ENCODE results near the gene IFFO2. TPM values are rescaled to one million over a fixed set of nuclear protein-coding genes. Genes with fewer than 3 reads are reported as not detected.

Gene IFFO2
- total and polyA plus RNA-seq, 2 experiments from 2014 or later: 0.71 to 7.5 TPM

DNA sequence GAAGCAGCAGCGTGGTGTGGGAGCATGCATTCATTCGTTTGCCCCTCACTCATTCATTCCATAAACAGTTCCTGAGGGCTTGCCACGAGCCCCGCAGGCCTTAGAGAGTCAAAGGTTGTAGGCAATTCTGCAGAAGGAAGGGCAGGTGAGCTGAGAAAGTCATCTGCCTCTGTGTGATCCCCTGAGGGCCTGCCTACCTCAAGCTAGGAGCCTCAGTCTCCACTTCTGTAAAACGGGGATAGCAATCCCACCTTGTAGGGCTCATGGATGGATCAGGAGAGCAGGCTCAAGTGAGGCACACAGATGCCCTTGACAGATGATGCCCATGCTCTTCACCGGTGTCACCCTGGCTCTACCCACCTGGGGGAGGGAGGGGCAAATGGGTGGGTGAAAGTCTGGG, 27.5 kb downstream of the IFFO2 start:
- ATAC-seq: no peak
- Mint-ChIP-seq H3K4me3 (no peak overlapping the region), H3K9me3 (peaks cover 3% of the 10 kb centered on the region; the same call in 2 of the 3 replicates), H3K27me3 (ENCODE audit: insufficient read depth, low read depth, poor library complexity) (peaks cover 12% of the 10 kb centered on the region), H3K4me1 (peaks cover 26% of the 10 kb centered on the region), H3K27ac (no peak overlapping the region), H3K36me3 (ENCODE audit: low read depth) (peaks cover 2% of the 10 kb centered on the region; the same call in 1 of the 3 replicates)
- DNase-seq (ENCODE audit: low spot score): no peak
- Histone ChIP-seq H3K36me3 (ENCODE audit: insufficient read depth) (no peaks in the 10 kb centered on the region), H3F3A (replicated peaks; ENCODE audit: low read depth) (no peaks in the 10 kb centered on the region), H3K9me2 (ENCODE audit: insufficient read depth) (no peaks in the 10 kb centered on the region), H3K4me2 (no peak overlapping the region), H3K27ac (ENCODE audit: low read depth) (no peak overlapping the region), H4K20me1 (replicated peaks; ENCODE audit: insufficient read depth) (no peaks in the 10 kb centered on the region; the same call in 1 of the 2 replicates), H3K4me3 (no peak overlapping the region), H3K27me3 (ENCODE audit: insufficient read depth) (no peaks in the 10 kb centered on the region), H3K79me2 (replicated peaks; ENCODE audit: insufficient read depth) (no peaks in the 10 kb centered on the region), H2AFZ (no peak overlapping the region), H3K4me1 (ENCODE audit: insufficient read depth) (no peaks in the 10 kb centered on the region)
- TF ChIP-seq POLR2AphosphoS5 (IDR thresholded peaks at IDR 0.05; ENCODE audit: low read depth) (no peak), ZNF114 (CRISPR knock-in tag; IDR thresholded peaks at IDR 0.05) (no peak), STAT1 (IDR thresholded peaks at IDR 0.05; ENCODE audit: unreplicated experiment) (no peak), CREB1 (CRISPR knock-in tag; IDR thresholded peaks at IDR 0.05; ENCODE audit: low read depth) (no peak), ZNF331 (CRISPR knock-in tag; IDR thresholded peaks at IDR 0.05; ENCODE audit: low read depth) (no peak), NANOG (IDR thresholded peaks at IDR 0.05; ENCODE audit: borderline replicate concordance) (no peak), JUNB (IDR thresholded peaks at IDR 0.05; ENCODE audit: unreplicated experiment) (no peak), EZH2phosphoT487 (IDR thresholded peaks at IDR 0.05; ENCODE audit: unreplicated experiment) (no peak), REST (IDR thresholded peaks at IDR 0.05; ENCODE audit: unreplicated experiment) (no peak), EZH2 (IDR thresholded peaks at IDR 0.05; ENCODE audit: low read depth, unreplicated experiment) (no peak)
- TF ChIP-seq, protein P1, sequence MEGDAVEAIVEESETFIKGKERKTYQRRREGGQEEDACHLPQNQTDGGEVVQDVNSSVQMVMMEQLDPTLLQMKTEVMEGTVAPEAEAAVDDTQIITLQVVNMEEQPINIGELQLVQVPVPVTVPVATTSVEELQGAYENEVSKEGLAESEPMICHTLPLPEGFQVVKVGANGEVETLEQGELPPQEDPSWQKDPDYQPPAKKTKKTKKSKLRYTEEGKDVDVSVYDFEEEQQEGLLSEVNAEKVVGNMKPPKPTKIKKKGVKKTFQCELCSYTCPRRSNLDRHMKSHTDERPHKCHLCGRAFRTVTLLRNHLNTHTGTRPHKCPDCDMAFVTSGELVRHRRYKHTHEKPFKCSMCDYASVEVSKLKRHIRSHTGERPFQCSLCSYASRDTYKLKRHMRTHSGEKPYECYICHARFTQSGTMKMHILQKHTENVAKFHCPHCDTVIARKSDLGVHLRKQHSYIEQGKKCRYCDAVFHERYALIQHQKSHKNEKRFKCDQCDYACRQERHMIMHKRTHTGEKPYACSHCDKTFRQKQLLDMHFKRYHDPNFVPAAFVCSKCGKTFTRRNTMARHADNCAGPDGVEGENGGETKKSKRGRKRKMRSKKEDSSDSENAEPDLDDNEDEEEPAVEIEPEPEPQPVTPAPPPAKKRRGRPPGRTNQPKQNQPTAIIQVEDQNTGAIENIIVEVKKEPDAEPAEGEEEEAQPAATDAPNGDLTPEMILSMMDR (conservative IDR thresholded peaks at IDR 0.05; ENCODE audit: low read depth in 2 of 2): no peak
- TF ChIP-seq, protein P2, sequence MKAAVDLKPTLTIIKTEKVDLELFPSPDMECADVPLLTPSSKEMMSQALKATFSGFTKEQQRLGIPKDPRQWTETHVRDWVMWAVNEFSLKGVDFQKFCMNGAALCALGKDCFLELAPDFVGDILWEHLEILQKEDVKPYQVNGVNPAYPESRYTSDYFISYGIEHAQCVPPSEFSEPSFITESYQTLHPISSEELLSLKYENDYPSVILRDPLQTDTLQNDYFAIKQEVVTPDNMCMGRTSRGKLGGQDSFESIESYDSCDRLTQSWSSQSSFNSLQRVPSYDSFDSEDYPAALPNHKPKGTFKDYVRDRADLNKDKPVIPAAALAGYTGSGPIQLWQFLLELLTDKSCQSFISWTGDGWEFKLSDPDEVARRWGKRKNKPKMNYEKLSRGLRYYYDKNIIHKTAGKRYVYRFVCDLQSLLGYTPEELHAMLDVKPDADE (IDR thresholded peaks at IDR 0.05): no peak
- TF ChIP-seq, protein P3, sequence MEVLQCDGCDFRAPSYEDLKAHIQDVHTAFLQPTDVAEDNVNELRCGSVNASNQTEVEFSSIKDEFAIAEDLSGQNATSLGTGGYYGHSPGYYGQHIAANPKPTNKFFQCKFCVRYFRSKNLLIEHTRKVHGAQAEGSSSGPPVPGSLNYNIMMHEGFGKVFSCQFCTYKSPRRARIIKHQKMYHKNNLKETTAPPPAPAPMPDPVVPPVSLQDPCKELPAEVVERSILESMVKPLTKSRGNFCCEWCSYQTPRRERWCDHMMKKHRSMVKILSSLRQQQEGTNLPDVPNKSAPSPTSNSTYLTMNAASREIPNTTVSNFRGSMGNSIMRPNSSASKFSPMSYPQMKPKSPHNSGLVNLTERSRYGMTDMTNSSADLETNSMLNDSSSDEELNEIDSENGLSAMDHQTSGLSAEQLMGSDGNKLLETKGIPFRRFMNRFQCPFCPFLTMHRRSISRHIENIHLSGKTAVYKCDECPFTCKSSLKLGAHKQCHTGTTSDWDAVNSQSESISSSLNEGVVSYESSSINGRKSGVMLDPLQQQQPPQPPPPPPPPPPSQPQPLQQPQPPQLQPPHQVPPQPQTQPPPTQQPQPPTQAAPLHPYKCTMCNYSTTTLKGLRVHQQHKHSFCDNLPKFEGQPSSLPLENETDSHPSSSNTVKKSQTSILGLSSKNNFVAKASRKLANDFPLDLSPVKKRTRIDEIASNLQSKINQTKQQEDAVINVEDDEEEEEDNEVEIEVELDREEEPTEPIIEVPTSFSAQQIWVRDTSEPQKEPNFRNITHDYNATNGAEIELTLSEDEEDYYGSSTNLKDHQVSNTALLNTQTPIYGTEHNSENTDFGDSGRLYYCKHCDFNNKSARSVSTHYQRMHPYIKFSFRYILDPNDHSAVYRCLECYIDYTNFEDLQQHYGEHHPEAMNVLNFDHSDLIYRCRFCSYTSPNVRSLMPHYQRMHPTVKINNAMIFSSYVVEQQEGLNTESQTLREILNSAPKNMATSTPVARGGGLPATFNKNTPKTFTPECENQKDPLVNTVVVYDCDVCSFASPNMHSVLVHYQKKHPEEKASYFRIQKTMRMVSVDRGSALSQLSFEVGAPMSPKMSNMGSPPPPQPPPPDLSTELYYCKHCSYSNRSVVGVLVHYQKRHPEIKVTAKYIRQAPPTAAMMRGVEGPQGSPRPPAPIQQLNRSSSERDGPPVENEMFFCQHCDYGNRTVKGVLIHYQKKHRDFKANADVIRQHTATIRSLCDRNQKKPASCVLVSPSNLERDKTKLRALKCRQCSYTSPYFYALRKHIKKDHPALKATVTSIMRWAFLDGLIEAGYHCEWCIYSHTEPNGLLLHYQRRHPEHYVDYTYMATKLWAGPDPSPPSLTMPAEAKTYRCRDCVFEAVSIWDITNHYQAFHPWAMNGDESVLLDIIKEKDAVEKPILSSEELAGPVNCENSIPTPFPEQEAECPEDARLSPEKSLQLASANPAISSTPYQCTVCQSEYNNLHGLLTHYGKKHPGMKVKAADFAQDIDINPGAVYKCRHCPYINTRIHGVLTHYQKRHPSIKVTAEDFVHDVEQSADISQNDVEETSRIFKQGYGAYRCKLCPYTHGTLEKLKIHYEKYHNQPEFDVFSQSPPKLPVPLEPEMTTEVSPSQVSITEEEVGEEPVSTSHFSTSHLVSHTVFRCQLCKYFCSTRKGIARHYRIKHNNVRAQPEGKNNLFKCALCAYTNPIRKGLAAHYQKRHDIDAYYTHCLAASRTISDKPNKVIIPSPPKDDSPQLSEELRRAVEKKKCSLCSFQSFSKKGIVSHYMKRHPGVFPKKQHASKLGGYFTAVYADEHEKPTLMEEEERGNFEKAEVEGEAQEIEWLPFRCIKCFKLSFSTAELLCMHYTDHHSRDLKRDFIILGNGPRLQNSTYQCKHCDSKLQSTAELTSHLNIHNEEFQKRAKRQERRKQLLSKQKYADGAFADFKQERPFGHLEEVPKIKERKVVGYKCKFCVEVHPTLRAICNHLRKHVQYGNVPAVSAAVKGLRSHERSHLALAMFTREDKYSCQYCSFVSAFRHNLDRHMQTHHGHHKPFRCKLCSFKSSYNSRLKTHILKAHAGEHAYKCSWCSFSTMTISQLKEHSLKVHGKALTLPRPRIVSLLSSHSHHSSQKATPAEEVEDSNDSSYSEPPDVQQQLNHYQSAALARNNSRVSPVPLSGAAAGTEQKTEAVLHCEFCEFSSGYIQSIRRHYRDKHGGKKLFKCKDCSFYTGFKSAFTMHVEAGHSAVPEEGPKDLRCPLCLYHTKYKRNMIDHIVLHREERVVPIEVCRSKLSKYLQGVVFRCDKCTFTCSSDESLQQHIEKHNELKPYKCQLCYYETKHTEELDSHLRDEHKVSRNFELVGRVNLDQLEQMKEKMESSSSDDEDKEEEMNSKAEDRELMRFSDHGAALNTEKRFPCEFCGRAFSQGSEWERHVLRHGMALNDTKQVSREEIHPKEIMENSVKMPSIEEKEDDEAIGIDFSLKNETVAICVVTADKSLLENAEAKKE (CRISPR knock-in tag; IDR thresholded peaks at IDR 0.05): no peak
